Stimulated activated CD4-positive, alpha-beta T cell treated with anti-CD3 and anti-CD28 coated beads, TNF-alpha, amount 100 ng/mL, for 48 hours (primary cell): ENCODE data around the gene BACE1-AS.
"Not testable (repeated sequence)": the region's sequence is repeated elsewhere in the genome, so short reads cannot be mapped to it uniquely, and the experiment has no call there.

Experiments used
- DNase-seq, 3 donors: peaks; one replicate each; pipeline ENCODE4 v3.0.0-alpha.2; 2020; ENCODE audit warnings: low read depth in 3 of 3

Gene BACE1-AS

DNA sequence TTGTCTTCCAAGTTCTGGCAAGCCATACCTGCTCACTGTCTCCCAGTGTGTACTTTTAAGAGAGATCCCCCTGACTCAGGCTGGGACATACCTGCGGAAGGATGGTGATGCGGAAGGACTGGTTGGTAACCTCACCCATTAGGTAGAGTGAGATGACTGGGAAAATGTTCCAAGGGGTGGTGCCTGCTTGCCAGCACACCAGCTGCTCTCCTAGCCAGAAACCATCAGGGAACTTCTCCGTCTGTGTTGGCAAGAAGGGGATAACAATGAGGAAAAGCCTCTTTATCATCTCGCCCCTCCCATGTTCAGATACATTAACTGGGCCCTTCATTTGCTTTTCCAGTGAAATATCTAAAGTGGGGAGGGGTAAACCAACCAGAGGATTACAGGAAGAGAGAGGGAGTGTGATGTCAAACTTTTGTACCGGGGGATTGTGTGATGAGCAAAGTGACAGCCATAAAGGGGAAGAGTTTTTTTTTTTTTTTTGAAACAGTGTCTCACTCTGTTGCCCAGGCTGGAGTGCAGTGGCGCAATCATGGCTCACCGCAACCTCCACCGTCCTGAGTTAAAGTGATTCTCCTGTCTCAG, at the start of gene BACE1-AS:
BACE1-AS (plus strand) TSS at position 538 of the 588 bp plus-strand sequence.
- no peak for DNase-seq

DNA sequence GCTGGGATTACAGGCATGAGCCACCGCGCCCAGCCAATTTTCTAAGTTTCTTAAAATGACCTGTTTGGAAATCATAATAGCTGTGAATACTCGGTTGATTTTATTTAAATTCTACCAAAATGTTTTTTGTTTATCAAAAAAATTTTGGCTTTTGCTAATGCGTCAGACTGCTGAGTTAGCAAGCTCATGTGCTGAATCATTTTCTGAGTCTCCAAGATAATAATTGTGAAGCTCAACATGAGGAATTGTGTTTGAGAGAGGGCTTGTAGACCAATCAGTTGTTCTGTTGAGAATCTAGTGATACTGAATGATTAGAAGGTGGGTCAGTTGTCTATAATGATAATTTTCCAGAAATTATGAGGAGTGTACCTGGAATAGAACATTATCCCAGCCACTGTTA, 42.8 kb upstream of the BACE1-AS start:
- DNase-seq, result no peak

DNA sequence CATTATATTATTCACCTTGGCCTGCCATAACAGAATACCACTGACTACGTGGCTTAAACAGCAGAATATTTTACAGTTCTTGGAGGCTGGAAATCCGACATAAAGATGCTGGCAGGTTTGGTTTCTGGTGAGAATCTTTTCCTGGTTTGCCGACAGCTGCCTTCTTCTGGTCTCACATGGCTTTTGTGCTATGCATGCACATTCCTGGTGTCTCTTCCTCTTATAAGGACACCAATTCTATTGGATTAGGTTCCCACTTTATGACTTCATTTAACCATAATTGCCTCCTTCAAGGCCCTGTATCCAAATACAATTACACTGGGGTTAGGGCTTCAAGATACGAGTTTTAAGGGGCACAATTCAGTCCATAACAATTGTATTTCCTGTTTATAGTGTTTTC, 41.6 kb upstream of the BACE1-AS start:
- no peak for DNase-seq

DNA sequence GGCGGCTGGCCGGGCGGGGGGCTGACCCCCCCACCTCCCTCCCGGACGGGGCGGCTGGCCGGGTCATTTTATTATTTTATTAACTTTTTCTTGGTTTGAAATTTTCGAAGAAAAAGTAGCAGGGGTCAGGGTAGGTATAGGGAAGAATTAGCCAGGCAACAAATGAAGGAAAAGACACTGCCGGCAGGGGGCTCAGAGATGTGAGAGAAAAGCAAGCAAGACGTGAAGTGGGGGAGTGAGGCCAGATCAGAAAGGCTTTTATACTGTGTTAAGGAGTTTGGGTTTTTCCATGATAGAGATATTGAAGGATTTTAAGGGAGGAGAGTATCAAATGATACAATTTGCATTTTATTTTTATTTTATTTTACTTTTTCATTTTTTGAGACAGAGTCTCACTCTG, 39.6 kb upstream of the BACE1-AS start:
- DNase-seq, result no peak

DNA sequence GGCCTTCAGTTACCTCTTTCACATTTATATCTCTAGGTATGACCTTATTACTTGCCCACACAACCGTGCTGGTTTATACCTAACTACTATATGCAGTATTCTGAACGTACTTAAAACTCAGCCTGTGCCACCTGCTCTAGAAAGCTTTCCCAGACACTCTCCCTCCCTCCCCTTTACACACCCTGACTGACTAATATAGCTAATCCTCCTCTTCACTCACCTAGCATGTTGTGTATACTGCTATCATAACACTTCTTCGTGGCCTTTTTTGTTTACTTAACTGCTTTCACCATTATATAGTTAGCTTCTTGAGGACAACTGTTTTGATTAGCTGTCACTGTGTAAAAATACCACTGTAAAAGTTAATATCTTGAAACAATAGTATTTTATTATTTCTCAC, 35.2 kb upstream of the BACE1-AS start:
- DNase-seq, result no peak

DNA sequence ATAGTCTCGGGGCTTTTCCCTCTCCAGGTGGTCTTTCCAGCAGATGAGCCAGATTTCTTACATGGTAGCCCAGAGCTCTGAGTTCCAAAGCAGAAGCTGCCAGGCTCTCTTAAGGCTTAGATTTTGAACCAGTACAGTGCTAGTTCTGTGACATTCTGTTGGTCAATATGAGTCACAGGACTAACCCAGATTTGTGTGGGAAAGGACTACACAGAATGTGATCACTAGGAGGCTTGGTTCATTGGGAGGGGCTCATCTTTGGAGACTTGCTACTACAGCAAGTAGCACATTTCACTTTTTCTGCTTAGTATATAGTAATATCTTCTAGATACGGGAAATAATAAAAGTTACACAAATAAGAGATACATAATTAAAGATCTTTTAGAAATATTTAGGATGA, 34.6 kb upstream of the BACE1-AS start:
- DNase-seq, result no peak

DNA sequence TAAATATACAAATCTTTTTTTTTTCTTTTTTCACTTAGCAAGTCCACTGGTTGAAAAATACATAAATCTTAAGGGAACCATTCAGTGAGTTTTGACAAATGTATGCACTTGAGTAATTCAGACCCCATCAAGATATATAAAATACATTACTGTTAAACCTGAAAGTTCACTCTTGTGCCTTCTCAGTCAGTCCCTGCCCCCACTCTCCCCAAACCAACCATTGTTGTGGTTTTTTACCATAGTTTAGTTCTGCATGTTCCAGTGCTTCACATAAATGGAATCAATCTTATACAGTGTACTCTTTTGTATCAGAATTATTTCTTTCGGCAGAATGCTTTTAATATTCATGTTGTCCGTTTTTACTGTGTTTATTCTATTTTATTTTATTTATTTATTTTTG, 32.6 kb upstream of the BACE1-AS start:
- no peak for DNase-seq

DNA sequence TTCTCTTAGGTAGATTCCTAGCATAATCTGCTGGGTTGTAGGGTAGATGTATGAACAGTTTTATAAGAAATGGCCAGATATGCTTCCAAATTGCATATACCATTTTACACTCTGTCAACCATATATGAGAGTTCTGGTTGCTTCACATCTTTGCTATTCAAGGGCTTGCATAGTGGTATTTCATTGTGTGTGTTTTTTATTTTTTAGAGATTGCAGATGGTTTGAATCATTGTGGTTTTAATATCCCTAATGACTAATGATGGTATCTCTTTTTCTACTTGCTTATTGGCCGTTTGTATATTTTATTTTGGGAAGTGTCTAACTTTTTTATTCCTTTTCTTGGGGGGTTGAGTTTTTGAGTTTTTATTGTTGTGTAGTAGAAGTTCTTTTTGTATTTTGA, 31.7 kb upstream of the BACE1-AS start:
- DNase-seq, result no peak

DNA sequence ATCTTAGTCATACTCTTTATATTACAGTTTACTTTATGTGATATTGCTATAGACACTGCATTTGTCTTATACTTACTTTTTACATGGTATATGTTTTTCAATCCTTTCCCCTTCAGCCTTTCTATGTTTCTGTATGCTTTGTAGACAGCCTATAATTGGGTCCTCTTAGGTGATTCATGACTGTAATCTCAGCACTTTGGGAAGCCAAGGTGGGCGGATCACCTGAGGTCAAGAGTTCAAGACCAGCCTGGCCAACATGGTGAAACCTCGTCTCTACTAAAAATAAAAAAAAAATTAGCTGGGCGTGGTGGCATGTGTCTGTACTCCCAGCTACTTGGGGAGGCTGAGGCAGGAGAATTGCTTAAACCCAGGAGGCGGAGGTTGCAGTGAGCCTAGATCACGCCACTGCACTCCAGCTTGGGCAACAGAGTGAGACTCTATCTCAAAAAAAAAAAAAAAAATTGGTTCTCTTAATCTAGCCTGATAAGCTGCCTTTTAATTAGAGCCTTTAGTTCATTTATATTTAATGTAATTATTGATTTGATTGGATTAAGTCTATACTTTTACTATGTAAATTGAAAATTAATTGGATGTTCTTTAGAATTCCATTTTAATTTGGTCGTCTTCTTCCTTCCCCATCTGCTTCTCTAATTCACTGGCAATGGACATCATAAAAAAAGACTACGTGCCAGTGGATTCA, 26.4 kb upstream of the BACE1-AS start:
- DNase-seq, result not testable (repeated sequence)

DNA sequence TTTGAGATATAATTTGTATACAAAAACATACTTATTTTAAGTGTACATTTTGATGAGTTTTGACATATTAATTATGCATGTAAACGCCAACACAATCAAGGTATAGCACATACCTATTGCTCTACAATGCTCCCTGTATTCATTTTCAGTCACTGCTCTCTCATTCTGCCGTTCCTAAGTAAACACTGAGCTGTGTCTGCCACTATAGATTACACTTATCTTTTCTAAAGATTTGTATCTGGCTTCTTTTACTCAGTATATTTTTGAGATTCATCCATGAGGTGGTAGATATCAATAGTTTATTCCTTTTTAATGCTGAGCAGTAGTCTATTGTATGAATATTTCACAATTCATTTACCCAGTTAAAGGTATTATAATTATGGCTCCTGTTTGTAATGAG, 25.4 kb upstream of the BACE1-AS start:
- no peak for DNase-seq

DNA sequence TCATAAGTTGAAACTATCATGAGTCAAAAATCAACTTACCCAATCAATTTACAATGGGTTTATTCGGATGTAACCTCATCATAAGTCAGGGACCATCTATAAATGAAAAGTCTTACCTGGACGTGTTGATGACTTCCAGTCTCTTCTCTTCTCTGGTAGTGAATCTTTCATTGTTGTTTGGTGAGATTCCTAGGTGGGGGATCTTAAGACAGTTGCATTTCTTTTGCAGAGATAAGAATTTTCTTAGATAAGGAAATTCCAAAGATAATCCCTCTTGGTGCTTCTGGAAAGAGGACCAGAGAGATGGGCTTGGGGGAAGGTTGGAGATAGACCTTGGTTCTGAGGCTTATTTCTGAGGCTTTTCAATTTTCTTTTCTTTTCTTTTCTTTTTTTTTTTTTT, 21.3 kb upstream of the BACE1-AS start:
- no peak for DNase-seq

DNA sequence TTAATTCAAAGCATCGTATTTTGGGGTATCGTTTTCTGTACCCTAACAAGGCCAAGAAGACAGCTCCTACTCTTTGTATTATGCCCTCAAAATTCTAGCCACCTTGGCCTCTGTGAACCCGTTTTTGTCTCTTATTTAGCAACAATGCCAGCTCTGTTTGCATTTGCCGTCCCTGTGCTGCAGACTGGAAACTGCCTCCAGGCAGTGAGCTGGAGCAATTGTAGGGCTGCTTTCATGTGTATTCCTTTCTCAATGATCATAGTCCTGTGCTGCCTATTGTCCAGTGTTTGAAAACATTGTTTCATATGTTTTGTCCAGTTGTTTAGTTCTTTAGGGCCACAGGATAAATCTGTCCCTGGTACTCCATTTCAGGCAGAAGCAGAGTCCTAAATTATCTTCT, 19.9 kb upstream of the BACE1-AS start:
- DNase-seq, result no peak

DNA sequence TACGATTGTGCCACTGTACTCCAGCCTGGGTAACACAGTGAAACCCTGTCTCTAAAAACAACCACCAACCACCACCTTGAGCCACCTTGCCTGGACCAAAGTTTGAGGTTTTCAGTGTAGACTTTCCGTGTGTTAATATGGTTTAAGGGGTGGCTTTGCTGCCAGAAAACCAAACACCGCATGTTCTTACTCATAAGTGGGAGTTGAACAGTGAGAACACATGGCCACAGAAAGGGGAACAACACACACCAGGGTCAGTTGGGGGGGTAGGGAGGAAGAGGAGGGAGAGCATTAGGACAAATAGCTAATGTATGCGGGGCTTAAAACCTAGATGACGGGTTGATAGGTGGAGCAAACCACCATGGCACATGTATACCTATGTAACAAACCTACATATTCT, 19.0 kb upstream of the BACE1-AS start:
- DNase-seq, result not testable (repeated sequence)

DNA sequence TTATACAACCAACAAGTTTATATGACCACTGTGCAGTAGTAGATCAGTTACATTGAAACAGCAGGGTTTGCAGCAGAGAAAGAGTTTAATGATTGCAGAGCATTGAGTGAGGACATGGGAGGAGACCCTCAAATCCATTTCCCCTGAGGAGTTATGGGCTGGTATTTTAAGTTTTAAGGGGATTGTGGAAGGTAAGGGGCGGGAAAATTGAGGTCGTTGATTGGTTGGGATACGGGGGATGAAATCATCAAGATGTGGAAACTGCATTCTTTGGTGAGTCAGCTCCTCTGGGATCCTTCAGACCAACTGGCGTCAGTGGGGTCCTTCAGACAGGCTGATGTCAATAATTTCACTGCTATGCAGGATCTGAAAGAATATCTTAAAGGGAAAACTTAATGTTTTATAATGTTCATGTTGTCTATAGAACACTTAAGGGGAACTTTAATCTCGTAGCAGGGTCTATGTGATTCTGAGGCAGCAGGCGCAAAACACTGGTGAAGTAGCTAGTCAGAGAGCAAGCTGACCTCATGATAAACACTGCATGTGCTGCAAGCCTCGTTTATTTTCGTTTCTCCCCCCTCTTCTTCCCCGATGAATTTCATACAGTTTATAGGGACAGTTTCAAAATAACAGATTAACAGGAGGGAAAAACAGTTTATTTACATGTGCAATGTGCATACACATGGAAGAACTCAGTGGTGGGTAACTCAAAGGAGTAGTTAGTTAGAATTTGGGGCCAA, 17.4 kb upstream of the BACE1-AS start:
- DNase-seq, result no peak

DNA sequence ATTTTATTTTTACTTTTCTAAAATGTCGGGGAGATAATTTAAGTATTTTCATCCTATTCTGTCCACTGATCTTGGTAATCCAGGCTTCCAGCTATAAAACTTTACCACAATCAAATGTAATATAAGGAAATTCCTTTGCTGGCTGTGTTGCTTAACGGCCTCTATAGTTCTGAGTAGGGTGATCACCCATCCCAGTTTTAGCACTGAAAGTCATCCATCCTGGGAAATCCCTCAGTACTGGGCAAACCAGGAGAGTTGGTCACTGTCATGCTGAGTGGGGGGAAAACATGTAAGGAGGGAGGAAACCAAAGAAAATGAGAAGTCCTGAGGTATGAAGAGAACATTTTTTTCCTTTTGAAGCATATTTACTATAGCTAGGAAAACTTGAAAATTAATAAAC, 12.8 kb upstream of the BACE1-AS start:
- DNase-seq, result no peak

DNA sequence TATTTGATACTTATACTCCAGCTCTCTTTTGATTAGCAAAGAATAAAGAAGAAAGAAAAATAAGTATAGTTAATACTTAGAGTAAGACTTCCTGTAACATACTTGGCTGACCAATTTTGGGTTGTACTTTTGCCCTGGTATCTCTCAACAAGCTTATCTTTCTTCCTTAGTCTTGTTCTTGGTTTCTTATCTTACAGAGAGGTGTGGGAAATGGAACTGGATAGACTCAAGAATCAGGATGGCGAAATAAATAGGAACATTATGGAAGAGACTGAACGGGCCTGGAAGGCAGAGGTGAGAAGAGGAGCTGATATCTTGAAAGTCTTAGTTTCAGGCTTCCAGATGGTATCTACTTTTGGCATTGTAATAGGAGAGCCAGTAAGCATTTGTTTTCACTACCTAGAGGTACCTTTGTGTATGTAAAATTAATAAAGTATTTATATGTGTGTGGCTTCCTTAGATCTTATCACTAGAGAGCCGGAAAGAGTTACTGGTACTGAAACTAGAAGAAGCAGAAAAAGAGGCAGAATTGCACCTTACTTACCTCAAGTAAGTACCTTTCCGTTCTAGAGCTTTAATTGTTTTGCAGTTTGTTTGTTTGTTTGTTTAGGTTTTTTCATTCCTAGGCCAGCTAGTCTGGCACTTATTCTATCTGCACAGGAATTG, 11.3 kb upstream of the BACE1-AS start:
- no peak for DNase-seq

DNA sequence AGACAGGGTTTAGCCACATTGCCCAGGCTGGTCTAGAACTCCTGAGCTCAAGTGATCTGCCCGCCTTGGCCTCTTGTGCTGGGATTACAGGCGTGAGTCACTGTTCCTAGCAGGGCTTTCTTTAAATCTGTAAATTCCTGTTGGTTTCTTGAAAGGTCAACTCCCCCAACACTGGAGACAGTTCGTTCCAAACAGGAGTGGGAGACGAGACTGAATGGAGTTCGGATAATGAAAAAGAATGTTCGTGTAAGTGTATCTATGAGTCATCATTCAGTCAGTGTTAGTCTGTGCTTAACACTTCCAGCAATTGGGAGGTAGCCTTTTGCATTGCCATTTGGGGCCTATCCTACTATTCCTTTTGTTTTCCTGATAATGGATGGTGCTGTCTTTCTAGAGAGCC, 10.0 kb upstream of the BACE1-AS start:
- no peak for DNase-seq

DNA sequence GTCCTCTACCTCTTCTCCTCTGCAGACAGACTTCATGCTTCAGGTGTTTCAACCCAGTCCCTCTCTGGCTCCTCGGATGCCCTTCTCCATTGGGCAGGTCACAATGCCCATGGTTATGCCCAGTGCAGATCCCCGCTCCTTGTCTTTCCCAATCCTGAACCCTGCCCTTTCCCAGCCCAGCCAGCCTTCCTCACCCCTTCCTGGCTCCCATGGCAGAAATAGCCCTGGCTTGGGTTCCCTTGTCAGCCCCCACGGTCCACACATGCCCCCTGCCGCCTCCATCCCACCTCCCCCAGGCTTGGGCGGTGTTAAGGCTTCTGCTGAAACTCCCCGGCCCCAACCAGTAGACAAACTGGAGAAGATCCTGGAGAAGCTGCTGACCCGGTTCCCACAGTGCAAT, 9.3 kb upstream of the BACE1-AS start:
- DNase-seq, result no peak

DNA sequence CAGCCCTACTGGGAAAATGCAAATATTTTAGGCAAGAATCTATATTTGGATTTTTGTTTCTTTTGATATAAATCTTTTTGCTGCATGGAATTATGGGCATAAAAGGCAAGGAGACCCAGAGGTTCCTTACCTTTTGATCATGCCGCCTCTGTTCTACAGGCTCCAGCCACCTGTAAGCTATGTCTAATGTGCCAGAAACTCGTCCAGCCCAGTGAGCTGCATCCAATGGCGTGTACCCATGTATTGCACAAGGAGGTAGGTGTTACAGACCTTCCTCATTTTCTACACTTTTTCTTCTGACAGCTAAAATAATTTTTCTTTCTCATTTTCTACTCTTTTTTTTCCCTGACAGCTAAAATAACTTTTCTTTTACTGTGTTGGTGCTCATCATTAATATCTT, 8.2 kb upstream of the BACE1-AS start:
- no peak for DNase-seq

DNA sequence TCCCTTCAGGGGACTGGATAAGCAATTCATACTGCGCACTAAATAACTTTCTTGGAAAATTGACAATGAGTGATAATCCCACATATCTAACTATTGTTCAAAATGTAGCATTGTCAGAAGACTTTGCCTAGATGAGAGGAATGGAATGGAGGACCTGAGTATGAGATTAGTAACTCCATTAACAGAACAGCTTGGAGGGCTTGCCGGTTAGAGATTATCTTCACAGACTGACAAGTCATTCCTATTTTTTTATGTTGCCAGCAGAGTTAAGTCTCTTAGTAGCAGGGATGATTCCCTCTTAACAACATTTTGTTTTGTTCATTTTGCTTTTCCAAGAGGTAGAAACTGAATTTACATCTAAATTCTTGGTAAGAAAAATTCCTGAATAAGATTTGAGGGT, 7.1 kb upstream of the BACE1-AS start:
- no peak for DNase-seq

DNA sequence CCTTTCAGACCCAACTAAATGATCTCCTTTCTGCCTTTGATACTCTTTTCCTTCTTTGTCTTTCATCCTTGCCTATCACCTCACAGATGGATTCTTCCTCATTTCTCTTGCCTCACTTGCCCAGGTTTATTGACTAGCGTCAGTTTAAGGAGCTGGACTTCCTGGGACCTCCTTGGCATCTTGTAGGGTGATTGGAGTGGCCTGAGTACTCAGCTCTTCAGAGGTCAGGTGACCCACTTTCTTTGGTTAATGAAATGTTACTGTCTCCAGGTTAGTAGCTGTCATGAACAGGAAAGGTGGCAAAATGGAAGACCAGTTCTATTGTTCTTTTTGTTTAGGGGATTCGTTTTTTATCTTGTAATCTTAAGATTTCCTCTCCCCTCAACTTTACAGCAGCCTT, 4.6 kb upstream of the BACE1-AS start:
- no peak for DNase-seq

DNA sequence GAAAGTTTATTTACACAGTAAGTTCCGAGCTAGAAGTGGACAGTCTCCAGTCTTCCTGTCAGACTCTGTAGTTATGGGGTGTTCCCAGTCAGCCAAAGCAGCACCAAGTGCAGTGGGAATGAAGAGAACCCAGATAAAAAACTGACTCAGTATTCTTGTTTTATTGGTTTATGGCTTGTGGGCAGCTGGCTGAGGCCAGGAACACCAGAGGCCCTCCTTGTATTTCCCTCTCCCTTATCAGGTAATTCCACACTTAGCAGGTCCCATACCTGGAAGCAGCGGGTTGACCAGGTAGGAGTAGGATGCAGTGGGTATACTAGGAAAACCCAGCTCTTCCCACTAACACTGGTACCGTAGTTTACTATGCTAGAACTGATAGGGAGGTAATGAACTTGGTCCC, 3.5 kb upstream of the BACE1-AS start:
- DNase-seq, result no peak

DNA sequence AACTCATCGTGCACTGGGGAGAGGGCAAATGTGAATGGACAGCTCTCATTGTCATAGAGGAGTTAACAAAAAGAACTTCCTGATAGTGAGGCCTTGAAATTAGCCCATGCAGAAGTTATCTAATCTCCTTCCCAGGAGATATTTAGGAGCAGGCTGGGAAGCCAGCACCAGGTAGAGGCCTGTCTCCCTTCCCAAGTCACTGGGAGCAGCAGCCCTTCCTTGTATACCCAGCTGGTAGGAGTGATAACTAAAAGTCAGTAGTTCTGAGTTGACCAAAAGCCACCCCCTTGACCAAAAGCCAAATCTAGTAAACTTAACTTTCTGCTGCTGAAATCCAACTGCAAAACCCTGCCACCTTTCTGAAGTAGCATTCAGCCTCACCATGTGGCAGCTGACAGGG, 1.4 kb upstream of the BACE1-AS start:
- DNase-seq, result no peak
